Prostate gland (tissue), 2 donors: ENCODE measurements around the gene UBC. TPM values are rescaled to one million over a fixed set of nuclear protein-coding genes. Genes with fewer than 3 reads are reported as not detected.
"Not testable (repeated sequence)": the region's sequence is repeated elsewhere in the genome, so short reads cannot be mapped to it uniquely, and the experiment has no call there.

Experiments
- DNase-seq: peaks from one replicate; pipeline ENCODE4 v3.0.0-alpha.2; 2019; ENCODE audit warnings: low spot score
- H3K27ac ChIP-seq, 2 donors: fragments of 200-600 bp; sonication (generic); 2 replicates each; pipeline ENCODE4 v1.5.1; 2017 to 2019
- H3K27me3 ChIP-seq: fragments of 200-600 bp; sonication (generic); replicated peaks from 2 replicates; pipeline ENCODE4 v1.5.1; 2019; ENCODE audit not compliant: insufficient read depth
- H3K36me3 ChIP-seq, 2 donors: fragments of 200-600 bp; sonication (generic); 1 replicate in 1 of 2; 2 replicates in 1 of 2; pipeline versions ENCODE4 v1.5.1 to v1.8.1; 2017 to 2019
- H3K4me1 ChIP-seq: fragments of 200-600 bp; sonication (generic); replicated peaks from 2 replicates; pipeline ENCODE4 v1.5.1; 2019
- H3K4me3 ChIP-seq, 2 donors: fragments of 200-600 bp; sonication (generic); 2 replicates each; pipeline ENCODE4 v1.5.1; 2017 to 2019
- H3K9me3 ChIP-seq: fragments of 200-600 bp; sonication (generic); 2 replicates; pipeline ENCODE4 v1.5.1; 2017
- CTCF ChIP-seq, 4 experiments: fragments of 200-600 bp in 2 of 4; fragments of 450-650 bp in 2 of 4; sonication (generic) in 2 of 4; IDR thresholded peaks; 1 replicate in 3 of 4; 2 replicates in 1 of 4; pipeline ENCODE4 v1.5.1; 2016 to 2019; ENCODE audit warnings: antibody characterized with exemption in 4 of 4, mild to moderate bottlenecking in 2 of 4, moderate library complexity in 2 of 4
- POLR2A ChIP-seq: fragments of 450-650 bp; IDR thresholded peaks from one replicate; pipeline ENCODE4 v1.6.1; 2016; ENCODE audit warnings: antibody characterized with exemption, mild to moderate bottlenecking
- POLR2AphosphoS5 ChIP-seq: sonication (generic); formaldehyde crosslinking; IDR thresholded peaks from one replicate; pipeline ENCODE4 v1.6.1; 2017; ENCODE audit warnings: antibody characterized with exemption
- WGBS: methylation state at CpG from one replicate; pipeline ENCODE4 v1.1.5; 2018; 5-methylcytosine and 5-hydroxymethylcytosine counted together
- intact Hi-C: fragments of 100-400 bp; cut with DNase I; formaldehyde crosslinking; loops from one replicate; pipeline ENCODE4 v1.14.2; 2022
- total RNA-seq, 2 donors: library from RNA; depleted of rRNA; stranded (reverse); fragments of >200 nt; gene quantifications; one replicate each; pipeline ENCODE4 v1.1.0, GENCODE V29; 2016

The UBC gene
- total RNA-seq, 2 donors from 2014 or later: 854 to 1,154 TPM

GRCh38 chr12:124896461-124896860 lies 18.0 kb downstream of the UBC start:
- H3K4me3 ChIP-seq: no peak overlapping the region
- 94% methylated on average over 5 of the region's 5 CpGs for WGBS
- no peaks in the 10 kb centered on the region for H3K36me3 ChIP-seq
- DNase-seq: no peak
- no peaks in the 10 kb centered on the region for H3K4me1 ChIP-seq
- H3K27ac ChIP-seq: no peak overlapping the region
- H3K27me3 ChIP-seq: no peaks in the 10 kb centered on the region
- TF ChIP-seq POLR2AphosphoS5 (no peak), CTCF (IDR thresholded peaks at IDR 0.05) (no peak), POLR2A (no peak)
- no peaks in the 10 kb centered on the region for H3K9me3 ChIP-seq
- intact Hi-C loops: no loop called here

DNA sequence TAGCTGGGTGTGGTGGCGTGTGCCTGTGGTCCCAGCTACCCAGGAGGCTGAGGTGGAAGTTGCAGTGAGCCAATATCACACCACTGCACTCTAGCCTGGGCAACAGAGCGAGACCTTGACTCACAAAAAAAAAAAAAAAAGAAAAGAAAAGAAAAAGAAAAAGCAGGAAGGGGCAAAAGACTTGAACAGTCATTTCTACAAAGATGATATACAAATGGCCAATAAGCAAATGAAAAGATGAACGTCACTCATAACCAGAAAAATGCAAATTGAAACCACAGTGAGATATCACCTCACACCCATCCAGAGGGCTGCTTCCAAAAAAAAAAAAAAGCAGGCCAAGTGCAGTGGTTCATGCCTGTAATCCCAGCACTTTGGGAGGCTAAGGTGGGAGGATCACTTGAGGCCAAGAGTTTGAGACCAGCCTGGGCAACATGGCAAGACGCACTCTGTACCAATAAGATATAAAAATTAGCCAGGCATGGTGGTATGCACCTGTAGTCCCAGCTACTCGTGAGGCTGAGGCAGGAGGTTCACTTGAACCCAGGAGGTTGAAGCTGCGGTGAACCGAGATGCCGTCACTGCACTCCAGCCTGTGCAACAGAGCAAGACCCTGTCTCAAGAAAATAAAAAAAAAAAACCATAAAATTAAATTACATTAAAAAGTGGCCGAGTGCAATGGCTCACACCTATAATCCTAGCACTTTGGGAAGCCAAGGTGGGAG lies 20.5 kb downstream of the UBC start:
- H3K36me3 ChIP-seq: no peaks in the 10 kb centered on the region
- WGBS: 97% methylated on average over 9 of the region's 9 CpGs
- intact Hi-C loops: no loop called here
- H3K4me1 ChIP-seq: no peaks in the 10 kb centered on the region
- H3K27me3 ChIP-seq: no peaks in the 10 kb centered on the region
- H3K27ac ChIP-seq: no peak overlapping the region
- DNase-seq: no peak
- TF ChIP-seq POLR2AphosphoS5 (no peak), CTCF (IDR thresholded peaks at IDR 0.05) (no peak), POLR2A (no peak)
- H3K4me3 ChIP-seq: no peak overlapping the region
- no peaks in the 10 kb centered on the region for H3K9me3 ChIP-seq

GRCh38 chr12:124888260-124888659 lies 26.2 kb downstream of the UBC start:
- intact Hi-C loops: no loop called here
- no peaks in the 10 kb centered on the region for H3K4me1 ChIP-seq
- no peaks in the 10 kb centered on the region for H3K36me3 ChIP-seq
- 45% methylated on average over 2 of the region's 2 CpGs for WGBS
- no peaks in the 10 kb centered on the region for H3K27me3 ChIP-seq
- H3K4me3 ChIP-seq: no peak overlapping the region
- no peaks in the 10 kb centered on the region for H3K9me3 ChIP-seq
- TF ChIP-seq POLR2A (no peak), CTCF (IDR thresholded peaks at IDR 0.05) (no peak), POLR2AphosphoS5 (no peak)
- no peak overlapping the region for H3K27ac ChIP-seq
- DNase-seq: no peak

DNA sequence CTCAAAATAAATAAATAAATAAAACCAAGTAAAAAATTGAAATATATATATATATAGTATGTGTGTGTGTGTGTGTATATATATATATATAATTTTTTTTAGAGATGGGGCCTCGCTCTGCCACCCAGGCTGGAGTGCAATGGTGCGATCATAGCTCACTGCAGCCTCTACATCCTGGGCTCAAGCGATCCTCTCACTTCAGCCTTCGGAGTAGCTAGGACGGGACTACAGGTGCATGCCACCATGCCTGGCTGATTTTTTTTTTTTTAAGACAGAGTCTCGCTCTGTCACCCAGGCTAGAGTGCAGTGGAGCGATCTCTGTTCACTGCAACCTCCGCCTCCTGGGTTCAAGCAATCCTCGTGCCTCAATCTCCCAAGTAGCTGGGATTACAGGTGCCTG lies 26.7 kb downstream of the UBC start:
- H3K36me3 ChIP-seq, H3K9me3 ChIP-seq, H3K27ac ChIP-seq, H3K4me1 ChIP-seq, intact Hi-C loops, H3K4me3 ChIP-seq, H3K27me3 ChIP-seq, DNase-seq: not testable (repeated sequence)
- WGBS: 96% methylated on average over 9 of the region's 9 CpGs

DNA sequence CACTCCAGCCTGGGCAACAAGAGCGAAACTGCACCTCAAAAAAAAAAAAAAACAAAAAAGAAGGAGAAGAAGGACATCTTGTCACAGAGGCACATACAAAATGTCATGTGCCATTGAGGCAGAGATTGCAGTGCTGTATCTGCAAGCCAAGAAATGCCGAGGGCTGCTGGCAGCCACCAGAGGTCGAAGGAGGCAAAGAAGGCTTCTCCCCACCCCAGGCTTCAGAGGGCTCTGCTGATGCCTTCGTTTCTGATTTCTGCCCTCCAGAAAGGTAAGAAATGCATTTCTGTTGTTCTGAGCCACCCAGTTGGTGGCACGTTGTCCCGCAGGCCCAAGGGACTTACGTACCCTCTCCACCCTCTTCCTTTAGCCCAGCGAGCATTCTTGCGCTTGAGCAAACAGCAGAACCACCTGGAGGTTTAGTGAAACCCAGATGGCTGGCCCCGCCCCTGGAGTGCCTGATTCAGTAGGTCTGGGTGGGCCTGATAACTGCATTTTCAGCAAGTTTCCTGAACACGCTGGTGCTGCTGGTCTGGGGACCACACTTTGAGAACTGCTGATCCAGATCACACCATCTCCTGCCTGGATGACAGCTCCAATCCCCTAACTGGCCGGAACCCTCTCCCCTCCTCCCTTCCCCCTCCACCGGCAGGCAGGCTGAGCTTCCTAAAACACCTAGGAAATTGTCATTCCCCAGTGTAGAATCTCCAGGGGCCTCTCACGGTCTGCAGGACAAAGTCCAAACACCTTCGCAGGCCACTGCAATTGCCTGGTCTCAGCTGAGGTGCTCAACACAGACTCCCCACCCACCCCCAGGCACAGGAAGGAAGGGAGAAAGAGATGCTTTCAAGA lies 29.6 kb downstream of the UBC start:
- no peaks in the 10 kb centered on the region for H3K27me3 ChIP-seq
- H3K27ac ChIP-seq: no peak overlapping the region
- H3K4me1 ChIP-seq: no peaks in the 10 kb centered on the region
- H3K9me3 ChIP-seq: no peaks in the 10 kb centered on the region
- no peak for TF ChIP-seq POLR2A
- no peak for TF ChIP-seq POLR2AphosphoS5
- TF ChIP-seq CTCF (IDR thresholded peaks at IDR 0.05): no peak
- H3K36me3 ChIP-seq: no peaks in the 10 kb centered on the region
- no peak for DNase-seq
- 54% methylated on average over 15 of the region's 15 CpGs for WGBS
- no peak overlapping the region for H3K4me3 ChIP-seq
- intact Hi-C loops: no loop called here
